Measurements from ENCODE around the gene ZNF628. TPM values are rescaled to one million over a fixed set of nuclear protein-coding genes. Genes with fewer than 3 reads are reported as not detected.

ZNF628 gene
- total RNA-seq, 1 donor: 2.9 TPM

GRCh38 chr19:55434356-55434919 is 42.0 kb upstream of the ZNF628 start:
- Histone ChIP-seq H3K4me2 (ENCODE audit: insufficient read depth, low read length) (no peak overlapping the region), H3K4me3 (ENCODE audit: insufficient read depth, low read length) (no peak overlapping the region), H3K36me3 (ENCODE audit: insufficient read depth, low read length) (no peaks in the 10 kb centered on the region), H4K20me1 (ENCODE audit: insufficient read depth, low read length) (no peaks in the 10 kb centered on the region), H3K27ac (ENCODE audit: low read depth, low read length) (no peak overlapping the region), H3K27me3 (ENCODE audit: insufficient read depth, low read length) (peaks cover 15% of the 10 kb centered on the region), H3K4me1 (ENCODE audit: insufficient read depth, low read length) (no peaks in the 10 kb centered on the region), H3K9me3 (ENCODE audit: low read depth, low read length) (no peaks in the 10 kb centered on the region), H2AFZ (ENCODE audit: low read length) (no peak overlapping the region), H3K79me2 (ENCODE audit: insufficient read depth, low read length) (no peaks in the 10 kb centered on the region)
- DNase-seq (ENCODE audit: insufficient read length, low spot score, missing footprints): no peak
- TF ChIP-seq CTCF (IDR thresholded peaks at IDR 0.05; ENCODE audit: extremely low read depth, low read depth, low read length): no peak

GRCh38 chr19:55435020-55435419 is 41.4 kb upstream of the ZNF628 start:
- Histone ChIP-seq H4K20me1 (ENCODE audit: insufficient read depth, low read length) (no peaks in the 10 kb centered on the region), H3K27me3 (ENCODE audit: insufficient read depth, low read length) (peaks cover 17% of the 10 kb centered on the region), H3K4me3 (ENCODE audit: insufficient read depth, low read length) (no peak overlapping the region), H2AFZ (ENCODE audit: low read length) (no peak overlapping the region), H3K4me1 (ENCODE audit: insufficient read depth, low read length) (no peaks in the 10 kb centered on the region), H3K79me2 (ENCODE audit: insufficient read depth, low read length) (no peaks in the 10 kb centered on the region), H3K36me3 (ENCODE audit: insufficient read depth, low read length) (no peaks in the 10 kb centered on the region), H3K9me3 (ENCODE audit: low read depth, low read length) (no peaks in the 10 kb centered on the region), H3K27ac (ENCODE audit: low read depth, low read length) (no peak overlapping the region), H3K4me2 (ENCODE audit: insufficient read depth, low read length) (no peak overlapping the region)
- no peak for TF ChIP-seq CTCF (IDR thresholded peaks at IDR 0.05; ENCODE audit: extremely low read depth, low read depth, low read length)
- no peak for DNase-seq (ENCODE audit: insufficient read length, low spot score, missing footprints)

GRCh38 chr19:55436847-55437246 is 39.6 kb upstream of the ZNF628 start:
- Histone ChIP-seq H3K36me3 (ENCODE audit: insufficient read depth, low read length) (no peaks in the 10 kb centered on the region), H3K4me2 (ENCODE audit: insufficient read depth, low read length) (no peak overlapping the region), H3K79me2 (ENCODE audit: insufficient read depth, low read length) (no peaks in the 10 kb centered on the region), H4K20me1 (ENCODE audit: insufficient read depth, low read length) (no peaks in the 10 kb centered on the region), H3K27me3 (ENCODE audit: insufficient read depth, low read length) (peaks cover 35% of the 10 kb centered on the region), H3K9me3 (ENCODE audit: low read depth, low read length) (no peaks in the 10 kb centered on the region), H3K4me1 (ENCODE audit: insufficient read depth, low read length) (no peaks in the 10 kb centered on the region), H3K4me3 (ENCODE audit: insufficient read depth, low read length) (no peak overlapping the region), H3K27ac (ENCODE audit: low read depth, low read length) (no peak overlapping the region), H2AFZ (ENCODE audit: low read length) (no peak overlapping the region)
- DNase-seq (ENCODE audit: insufficient read length, low spot score, missing footprints): peak; percentile 39
- no peak for TF ChIP-seq CTCF (IDR thresholded peaks at IDR 0.05; ENCODE audit: extremely low read depth, low read depth, low read length)

- H2AFZ ChIP-seq (ENCODE audit: low read length): no peak overlapping the region
- H3K4me2 ChIP-seq (ENCODE audit: insufficient read depth, low read length): no peak overlapping the region
- no peaks in the 10 kb centered on the region for H3K36me3 ChIP-seq (ENCODE audit: insufficient read depth, low read length)
- H4K20me1 ChIP-seq (ENCODE audit: insufficient read depth, low read length): no peaks in the 10 kb centered on the region
- no peak overlapping the region for H3K4me3 ChIP-seq (ENCODE audit: insufficient read depth, low read length)
- DNase-seq (ENCODE audit: insufficient read length, low spot score, missing footprints): peak; percentile 97
- TF ChIP-seq CTCF (IDR thresholded peaks at IDR 0.05; ENCODE audit: extremely low read depth, low read depth, low read length): no peak
- no peaks in the 10 kb centered on the region for H3K9me3 ChIP-seq (ENCODE audit: low read depth, low read length)
- H3K27ac ChIP-seq (ENCODE audit: low read depth, low read length): no peak overlapping the region
- no peaks in the 10 kb centered on the region for H3K4me1 ChIP-seq (ENCODE audit: insufficient read depth, low read length)
- H3K27me3 ChIP-seq (ENCODE audit: insufficient read depth, low read length): peaks cover 38% of the 10 kb centered on the region
- H3K79me2 ChIP-seq (ENCODE audit: insufficient read depth, low read length): no peaks in the 10 kb centered on the region
These were observed 39.0 kb upstream of the ZNF628 start for GRCh38 chr19:55437410-55437809.
